H1 (cell line): ENCODE data around the gene RCE1. TPM values are rescaled to one million over a fixed set of nuclear protein-coding genes. Genes with fewer than 3 reads are reported as not detected.

Experiments
- CTCF ChIA-PET: fragments of 300-600 bp; sonication (Branson Sonifier 250); formaldehyde crosslinking; loops from one replicate; lab custom pipeline; 2021; ENCODE audit not compliant: partially characterized antibody; lab: Charles Lee
- POLR2A ChIA-PET: fragments of 300-600 bp; sonication (Branson Sonifier 250); formaldehyde crosslinking; loops from one replicate; lab custom pipeline; 2021; ENCODE audit warnings: inconsistent platforms; ENCODE audit not compliant: partially characterized antibody; lab: Charles Lee
- DNase-seq, 2 experiments: peaks; one replicate each; pipeline versions ENCODE4 v3.0.0 to v3.0.0-alpha.2; 2010 to 2022; ENCODE audit warnings: low spot score in 2 of 2, low read depth in 1 of 2, mixed read lengths in 1 of 2
- FAIRE-seq: peaks from 2 replicates; lab custom pipeline; 2011; peaks lifted over from hg19 to GRCh38; lab: Jason Lieb, UNC
- H2AFZ ChIP-seq: 2 replicates; pipeline ENCODE4 v1.8.1; 2012; ENCODE audit warnings: low read length, inconsistent platforms
- H2AK5ac ChIP-seq: 2 replicates; pipeline ENCODE4 v1.6.1; 2013; ENCODE audit warnings: low read depth, low read length
- H2BK120ac ChIP-seq: replicated peaks from 2 replicates; pipeline ENCODE3; 2013; ENCODE audit warnings: low read depth, low read length, inconsistent platforms
- H2BK12ac ChIP-seq: 2 replicates; pipeline ENCODE4 v1.6.1; 2013; ENCODE audit warnings: low read depth, low read length
- H2BK15ac ChIP-seq: 2 replicates; pipeline ENCODE4 v1.6.1; 2013; ENCODE audit warnings: low read length
- H2BK20ac ChIP-seq: 2 replicates; pipeline ENCODE4 v1.6.1; 2013; ENCODE audit warnings: low read length
- H2BK5ac ChIP-seq: 2 replicates; pipeline ENCODE4 v1.6.1; 2013; ENCODE audit warnings: low read depth, low read length
- H3K14ac ChIP-seq: 2 replicates; pipeline ENCODE4 v1.6.1; 2013; ENCODE audit warnings: inconsistent platforms; ENCODE audit not compliant: insufficient read length
- H3K18ac ChIP-seq: 2 replicates; pipeline ENCODE4 v1.6.1; 2013; ENCODE audit warnings: low read length; ENCODE audit errors: extremely low read depth
- H3K23ac ChIP-seq: 2 replicates; pipeline ENCODE4 v1.6.1; 2013; ENCODE audit warnings: inconsistent platforms; ENCODE audit not compliant: insufficient read length
- H3K23me2 ChIP-seq: 2 replicates; pipeline ENCODE4 v1.6.1; 2013; ENCODE audit warnings: low read depth, low read length
- H3K27ac ChIP-seq: 2 replicates; pipeline ENCODE4 v1.6.1; 2011; ENCODE audit warnings: low read depth, low read length, inconsistent platforms
- H3K27me3 ChIP-seq, 4 experiments: replicated peaks in 1 of 4; 1 replicate in 1 of 4; 2 replicates in 3 of 4; pipeline versions ENCODE4 v1.6.1 to v1.8.1; 2011 to 2013; ENCODE audit warnings: low read length in 3 of 4, mild to moderate bottlenecking in 3 of 4, inconsistent platforms in 2 of 4, mixed read lengths in 2 of 4, moderate library complexity in 1 of 4; ENCODE audit not compliant: control insufficient read depth in 3 of 4, insufficient read depth in 3 of 4; ENCODE audit errors: extremely low read depth in 1 of 4
- H3K36me3 ChIP-seq, 4 experiments: 2 replicates each; pipeline versions ENCODE4 v1.6.1 to v1.8.1; 2011 to 2013; ENCODE audit warnings: mild to moderate bottlenecking in 4 of 4, low read length in 3 of 4, moderate library complexity in 2 of 4, control low read depth in 1 of 4, inconsistent platforms in 1 of 4; ENCODE audit not compliant: insufficient read depth in 4 of 4, control insufficient read depth in 2 of 4
- H3K4ac ChIP-seq: replicated peaks from 2 replicates; pipeline ENCODE3; 2013; ENCODE audit warnings: low read length, low read depth, mixed read lengths, inconsistent platforms; ENCODE audit not compliant: insufficient read length
- H3K4me1 ChIP-seq, 4 experiments: replicated peaks in 1 of 4; 1 replicate in 1 of 4; 2 replicates in 3 of 4; pipeline versions ENCODE4 v1.6.1 to v1.8.1; 2011 to 2013; ENCODE audit warnings: low read length in 3 of 4, inconsistent platforms in 2 of 4, mixed read lengths in 1 of 4; ENCODE audit not compliant: insufficient read depth in 4 of 4, control insufficient read depth in 3 of 4
- H3K4me2 ChIP-seq, 2 experiments: 2 replicates each; pipeline versions ENCODE4 v1.6.1 to v1.8.1; 2011 to 2013; ENCODE audit warnings: low read depth in 2 of 2, low read length in 2 of 2, control low read depth in 1 of 2, inconsistent platforms in 1 of 2, mild to moderate bottlenecking in 1 of 2; ENCODE audit not compliant: insufficient read depth in 1 of 2
- H3K4me3 ChIP-seq, 4 experiments: fragments of 200-600, 300-600 bp in 1 of 4; sonication (generic), shearing (Covaris generic), sonication (Bioruptor Twin) in 1 of 4; 2 replicates each; pipeline versions ENCODE4 v1.5.1 to v1.8.1; 2011 to 2016; ENCODE audit warnings: low read length in 4 of 4, low read depth in 3 of 4, control low read depth in 2 of 4, inconsistent platforms in 2 of 4, mild to moderate bottlenecking in 2 of 4, mixed read lengths in 1 of 4, moderate library complexity in 1 of 4; ENCODE audit not compliant: insufficient read depth in 2 of 4; ENCODE audit errors: extremely low read depth in 1 of 4
- H3K56ac ChIP-seq: replicated peaks from 2 replicates; pipeline ENCODE3; 2013; ENCODE audit warnings: low read depth, mild to moderate bottlenecking, mixed read lengths, low read length, inconsistent platforms; ENCODE audit not compliant: insufficient read length
- H3K79me1 ChIP-seq: 2 replicates; pipeline ENCODE4 v1.6.1; 2013; ENCODE audit warnings: low read depth, low read length, control low read depth
- H3K79me2 ChIP-seq, 2 experiments: 2 replicates each; pipeline versions ENCODE4 v1.6.1 to v1.8.1; 2012 to 2013; ENCODE audit warnings: low read length in 2 of 2, mild to moderate bottlenecking in 2 of 2, inconsistent platforms in 1 of 2; ENCODE audit not compliant: insufficient read depth in 2 of 2, control insufficient read depth in 1 of 2
- H3K9ac ChIP-seq, 4 experiments: replicated peaks in 1 of 4; 1 replicate in 1 of 4; 2 replicates in 3 of 4; pipeline versions ENCODE4 v1.6.1 to v1.8.1; 2011 to 2013; ENCODE audit warnings: low read depth in 3 of 4, low read length in 3 of 4, control low read depth in 2 of 4, mild to moderate bottlenecking in 2 of 4, moderate library complexity in 2 of 4, inconsistent platforms in 1 of 4; ENCODE audit errors: extremely low read depth in 1 of 4
- H3K9me3 ChIP-seq, 2 experiments: 2 replicates each; pipeline versions ENCODE4 v1.6.1 to v1.8.1; 2012 to 2013; ENCODE audit warnings: mild to moderate bottlenecking in 2 of 2, moderate library complexity in 2 of 2, control low read depth in 1 of 2, inconsistent platforms in 1 of 2, low read depth in 1 of 2, low read length in 1 of 2, mixed read lengths in 1 of 2; ENCODE audit not compliant: insufficient read depth in 2 of 2
- H4K20me1 ChIP-seq, 2 experiments: replicated peaks in 1 of 2; 2 replicates each; pipeline versions ENCODE3 to v1.8.1; 2011 to 2013; ENCODE audit warnings: inconsistent platforms in 2 of 2, low read length in 2 of 2, mild to moderate bottlenecking in 1 of 2; ENCODE audit not compliant: insufficient read depth in 2 of 2, control insufficient read depth in 1 of 2
- H4K5ac ChIP-seq: 2 replicates; pipeline ENCODE4 v1.6.1; 2013; ENCODE audit warnings: low read length, low read depth, mixed read lengths, inconsistent platforms; ENCODE audit not compliant: insufficient read length
- H4K8ac ChIP-seq: 2 replicates; pipeline ENCODE4 v1.8.0; 2013; ENCODE audit warnings: mild to moderate bottlenecking, moderate library complexity, low read length, inconsistent platforms; ENCODE audit not compliant: insufficient read depth; ENCODE audit errors: extremely low read depth
- H4K91ac ChIP-seq: replicated peaks from 2 replicates; pipeline ENCODE3; 2013; ENCODE audit warnings: low read length, mixed read lengths, inconsistent platforms; ENCODE audit not compliant: insufficient read length
- BACH1 ChIP-seq: IDR thresholded peaks from 2 replicates; pipeline ENCODE4 v1.6.1; 2012; ENCODE audit warnings: low read length, improper control_type of control experiment
- CBX5 ChIP-seq: fragments of 300-800, 300-1000 bp; sonication (generic); IDR thresholded peaks from 2 replicates; pipeline ENCODE4 v1.7.1; 2016; ENCODE audit warnings: antibody characterized with exemption, low read length, low read depth
- GABPA ChIP-seq: IDR thresholded peaks from 2 replicates; pipeline ENCODE4 v1.6.1; 2011; ENCODE audit warnings: mild to moderate bottlenecking, low read length, moderate library complexity, borderline replicate concordance; ENCODE audit not compliant: insufficient read depth
- NANOG ChIP-seq: IDR thresholded peaks from 2 replicates; pipeline ENCODE4 v1.6.1; 2011; ENCODE audit warnings: low read length, low read depth, mild to moderate bottlenecking, inconsistent platforms; ENCODE audit not compliant: insufficient read depth, poor library complexity, severe bottlenecking
- POLR2A ChIP-seq, 2 experiments: IDR thresholded peaks; 1 replicate in 1 of 2; 2 replicates in 1 of 2; pipeline ENCODE4 v1.6.1; 2011; ENCODE audit warnings: low read depth in 2 of 2, low read length in 2 of 2, mild to moderate bottlenecking in 2 of 2; ENCODE audit errors: control extremely low read depth in 1 of 2
- RNF2 ChIP-seq: fragments of 200-900, 300-1000 bp; sonication (generic); IDR thresholded peaks from 2 replicates; pipeline ENCODE4 v1.7.1; 2016; ENCODE audit warnings: borderline replicate concordance, low read depth, mild to moderate bottlenecking, antibody characterized with exemption, low read length; ENCODE audit not compliant: poor library complexity, severe bottlenecking; ENCODE audit errors: missing control alignments
- WGBS, 2 experiments: shearing (Covaris generic) in 1 of 2; methylation state at CpG; one replicate each; pipeline versions ENCODE4 v1.1.6 to v1.1.7; 2013 to 2015; ENCODE audit warnings: low lambda C conversion rate in 2 of 2, mixed read lengths in 2 of 2, inconsistent platforms in 1 of 2, low coverage in 1 of 2, missing lambda C conversion rate in 1 of 2; ENCODE audit not compliant: insufficient replicate concordance in 2 of 2, insufficient coverage in 1 of 2, insufficient read length in 1 of 2; ENCODE audit errors: extremely low coverage in 1 of 2, missing lambda C conversion rate in 1 of 2; 5-methylcytosine and 5-hydroxymethylcytosine counted together
- polyA plus RNA-seq, 7 experiments: library from polyadenylated mRNA; depleted of rRNA in 3 of 7; stranded (reverse) in 5 of 7; unstranded in 2 of 7; fragments of >200 nt in 5 of 7; fragments of 200-250 nt in 2 of 7; gene quantifications; 1 replicate in 5 of 7; 2 replicates in 1 of 7; 4 replicates in 1 of 7; pipeline versions ENCODE4 v1.2.1 to v1.2.3, GENCODE V29; 2011 to 2013; ENCODE audit warnings: missing spikeins in 2 of 7, mixed read lengths in 2 of 7
- total RNA-seq: library from RNA; stranded (reverse); fragmentation: NEBNext Ultra II Directional; extraction: Animal tissue kit (Norgen Biotek cat#: 25700); gene quantifications from 2 replicates; pipeline ENCODE4 v1.2.1, GENCODE V29; 2021

Gene RCE1
- total and polyA plus RNA-seq, 2 of the 8 experiments (the other 6 are each of a cell fraction or from before 2014, with no cell fraction given), result 35.8 to 84.8 TPM

DNA sequence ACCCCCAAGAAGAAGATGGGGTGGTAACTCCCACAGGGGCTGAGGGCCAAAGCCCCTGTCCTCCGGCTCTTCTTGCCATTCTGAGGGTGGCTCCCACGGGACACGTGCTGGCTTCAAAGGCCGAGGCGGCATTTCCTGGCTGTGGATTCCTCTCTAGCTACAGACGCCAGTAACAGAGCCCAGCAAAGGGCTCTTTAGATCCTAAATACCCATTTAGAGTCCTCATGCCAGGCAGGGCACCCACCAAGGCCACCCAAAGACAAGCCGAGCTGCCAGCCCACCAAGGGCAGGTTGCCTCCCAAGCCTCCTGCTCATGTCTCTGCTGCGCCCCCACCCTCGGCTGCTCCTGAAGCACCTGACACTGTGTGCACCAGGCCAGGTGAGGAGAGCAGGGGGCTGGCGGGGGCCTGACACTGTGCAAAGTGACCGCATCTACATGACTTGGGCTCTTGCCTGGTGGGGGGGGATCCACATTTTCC, 19.4 kb downstream of the RCE1 start:
- no peaks in the 10 kb centered on the region for H3K23me2 ChIP-seq
- H3K79me1 ChIP-seq, result no peaks in the 10 kb centered on the region
- H3K18ac ChIP-seq, result no peak overlapping the region
- H3K9ac ChIP-seq, result no peak overlapping the region
- WGBS, 2 experiments, result 86% methylated on average over 10 of the region's 11 CpGs; no CpG with 5 or more reads in 1 of the 2 experiments
- H4K91ac ChIP-seq, result no peak overlapping the region
- H2BK5ac ChIP-seq, result no peak overlapping the region
- H4K20me1 ChIP-seq, result peaks cover 2 to 6% of the 10 kb centered on the region in 2 experiments
- no peak overlapping the region for H2BK20ac ChIP-seq
- no peak overlapping the region for H3K4me3 ChIP-seq
- H4K8ac ChIP-seq, result peak overlapping the region; percentile 28; the same call in 1 of the 2 replicates
- H2BK12ac ChIP-seq, result no peak overlapping the region
- TF ChIP-seq RNF2 (no peak), CBX5 (no peak), NANOG (no peak), GABPA (no peak), POLR2A (IDR thresholded peaks at IDR 0.05; ENCODE audit: control extremely low read depth in 1 of 2, low read depth in 2 of 2, low read length in 2 of 2) (no peak), BACH1 (no peak)
- POLR2A ChIA-PET, result interaction anchor here (0.9 to 1.8 kb wide), 4 partner anchors 13 to 32 kb away, joined by 3 to 4 read pairs (median 4); partner anchors contain the start of gene RCE1
- DNase-seq (no peak), FAIRE-seq (no peak)
- no peak overlapping the region for H3K23ac ChIP-seq
- H3K27me3 ChIP-seq, result no peaks in the 10 kb centered on the region
- peaks cover 0 to 18% (median 1%) of the 10 kb centered on the region in 4 experiments; a peak in 4 of 8 replicates for H3K36me3 ChIP-seq
- H2BK15ac ChIP-seq, result no peak overlapping the region
- no peak overlapping the region for H4K5ac ChIP-seq
- CTCF ChIA-PET, result interaction anchor here (3.7 to 13.8 kb wide), 3 partner anchors 9 to 113 kb away, joined by 20 to 199 read pairs (median 58); partner anchors contain the start of gene C11orf86
- no peak overlapping the region for H3K56ac ChIP-seq
- H2AK5ac ChIP-seq, result no peak overlapping the region
- H3K4ac ChIP-seq, result no peak overlapping the region
- H3K9me3 ChIP-seq, result no peaks in the 10 kb centered on the region
- no peak overlapping the region for H3K4me2 ChIP-seq
- H2AFZ ChIP-seq, result no peak overlapping the region
- H2BK120ac ChIP-seq, result no peak overlapping the region
- H3K4me1 ChIP-seq, result peaks cover 0 to 5% (median 2%) of the 10 kb centered on the region in 4 experiments; a peak in 4 of 7 replicates
- H3K27ac ChIP-seq, result no peak overlapping the region
- H3K79me2 ChIP-seq, result no peaks in the 10 kb centered on the region
- H3K14ac ChIP-seq, result no peak overlapping the region
